SK-N-SH (cell line): ENCODE data around the gene CYP1B1. TPM values are rescaled to one million over a fixed set of nuclear protein-coding genes. Genes with fewer than 3 reads are reported as not detected.

Source experiments
- CTCF ChIA-PET: fragments of 300-600, 350-600 bp; formaldehyde crosslinking; extraction: SDS; loops from one replicate; lab custom pipeline; 2021; lab: Yijun Ruan, JAX
- POLR2A ChIA-PET: fragments of 350-600 bp; sonication (Branson Sonifier 250); formaldehyde crosslinking; extraction: SDS; loops from one replicate; lab custom pipeline; 2020; ENCODE audit warnings: antibody characterized with exemption, inconsistent platforms; lab: Yijun Ruan, JAX
- DNase-seq: peaks from one replicate; pipeline ENCODE4 v3.0.0; 2012
- H2AFZ ChIP-seq: fragments of 200-600 bp; sonication (generic); 2 replicates; pipeline ENCODE4 v1.8.1; 2016; ENCODE audit warnings: antibody characterized with exemption, mild to moderate bottlenecking, low read depth
- H3F3A ChIP-seq: fragments of 200-600 bp; sonication (generic); replicated peaks from 2 replicates; pipeline ENCODE3; 2016; ENCODE audit warnings: antibody characterized with exemption, mild to moderate bottlenecking; ENCODE audit not compliant: insufficient read depth
- H3K27ac ChIP-seq, 2 experiments: fragments of 200-500 bp in 1 of 2; fragments of 200-600 bp in 1 of 2; sonication (Bioruptor generic) in 1 of 2; sonication (generic), shearing (Covaris generic) in 1 of 2; 2 replicates each; pipeline versions ENCODE4 v1.5.1 to v1.6.1; 2014 to 2016; ENCODE audit warnings: low read depth in 2 of 2, inconsistent platforms in 1 of 2, low read length in 1 of 2, mild to moderate bottlenecking in 1 of 2, mixed read lengths in 1 of 2
- H3K27me3 ChIP-seq: fragments of 200-600 bp; sonication (generic), shearing (Covaris generic); 2 replicates; pipeline ENCODE4 v1.6.1; 2016; ENCODE audit warnings: mixed run types; ENCODE audit not compliant: insufficient read depth
- H3K36me3 ChIP-seq, 2 experiments: fragments of 200-500 bp in 1 of 2; fragments of 200-600 bp in 1 of 2; sonication (Bioruptor generic) in 1 of 2; sonication (generic) in 1 of 2; replicated peaks in 1 of 2; 2 replicates each; pipeline versions ENCODE3 to v1.5.1; 2014 to 2016; ENCODE audit warnings: low read length in 1 of 2, mild to moderate bottlenecking in 1 of 2; ENCODE audit not compliant: insufficient read depth in 2 of 2, control insufficient read depth in 1 of 2
- H3K4me1 ChIP-seq, 2 experiments: fragments of 200-500 bp in 1 of 2; fragments of 200-600 bp in 1 of 2; sonication (Bioruptor generic) in 1 of 2; sonication (generic), shearing (Covaris generic) in 1 of 2; 2 replicates each; pipeline versions ENCODE4 v1.5.1 to v1.6.1; 2014 to 2016; ENCODE audit warnings: low read depth in 1 of 2, low read length in 1 of 2, mixed run types in 1 of 2; ENCODE audit not compliant: insufficient read depth in 2 of 2, control insufficient read depth in 1 of 2
- H3K4me2 ChIP-seq: fragments of 200-600 bp; sonication (generic), shearing (Covaris generic); 2 replicates; pipeline ENCODE4 v1.6.1; 2017; ENCODE audit warnings: mixed run types
- H3K4me3 ChIP-seq, 2 experiments: fragments of 200-500 bp in 1 of 2; fragments of 200-600 bp in 1 of 2; sonication (Bioruptor generic) in 1 of 2; sonication (generic), shearing (Covaris generic) in 1 of 2; 2 replicates each; pipeline versions ENCODE4 v1.5.1 to v1.8.1; 2014 to 2016; ENCODE audit warnings: low read depth in 2 of 2, inconsistent platforms in 1 of 2, low read length in 1 of 2, mild to moderate bottlenecking in 1 of 2, mixed read lengths in 1 of 2, moderate library complexity in 1 of 2
- H3K79me2 ChIP-seq: fragments of 200-600 bp; sonication (generic); 2 replicates; pipeline ENCODE4 v1.8.1; 2017; ENCODE audit warnings: mild to moderate bottlenecking; ENCODE audit not compliant: insufficient read depth
- H3K9ac ChIP-seq: fragments of 200-600 bp; sonication (generic); 2 replicates; pipeline ENCODE4 v1.6.1; 2017; ENCODE audit warnings: mixed run types
- H3K9me2 ChIP-seq: fragments of 200-600 bp; sonication (generic); 2 replicates; pipeline ENCODE4 v1.6.1; 2017; ENCODE audit warnings: mixed run types
- H3K9me3 ChIP-seq: fragments of 200-600 bp; sonication (generic); 2 replicates; pipeline ENCODE4 v1.6.1; 2017; ENCODE audit warnings: mixed run types, mild to moderate bottlenecking, moderate library complexity
- H4K20me1 ChIP-seq: fragments of 200-600 bp; sonication (generic); 2 replicates; pipeline ENCODE4 v1.6.1; 2017; ENCODE audit warnings: mild to moderate bottlenecking, mixed run types; ENCODE audit not compliant: insufficient read depth
- CTCF ChIP-seq: fragments of 200-600 bp; sonication (generic); IDR thresholded peaks from 2 replicates; pipeline ENCODE4 v1.6.1; 2017; ENCODE audit warnings: antibody characterized with exemption, mild to moderate bottlenecking, moderate library complexity
- EP300 ChIP-seq, 2 experiments: IDR thresholded peaks; 2 replicates each; pipeline versions ENCODE4 v1.4.0 to v1.6.1; 2012; ENCODE audit warnings: borderline replicate concordance in 1 of 2, low read depth in 1 of 2, low read length in 1 of 2
- FOSL2 ChIP-seq: IDR thresholded peaks from 2 replicates; pipeline ENCODE4 v1.4.0; 2012; ENCODE audit warnings: low read depth, mild to moderate bottlenecking, moderate library complexity, borderline replicate concordance
- FOXJ3 ChIP-seq: sonication (generic); formaldehyde crosslinking; IDR thresholded peaks from 2 replicates; pipeline ENCODE4 v1.5.1; 2020; ENCODE audit warnings: mild to moderate bottlenecking, missing genetic modification reagents
- JUND ChIP-seq: IDR thresholded peaks from 2 replicates; pipeline ENCODE4 v1.4.0; 2012
- MEF2A ChIP-seq: IDR thresholded peaks from 2 replicates; pipeline ENCODE4 v1.4.0; 2012; ENCODE audit warnings: low read depth, borderline replicate concordance
- NRF1 ChIP-seq: IDR thresholded peaks from 2 replicates; pipeline ENCODE4 v1.6.1; 2012; ENCODE audit warnings: low read depth, mild to moderate bottlenecking, low read length
- RAD21 ChIP-seq: IDR thresholded peaks from 2 replicates; pipeline ENCODE4 v1.6.1; 2012; ENCODE audit warnings: mild to moderate bottlenecking, low read length
- RCOR1 ChIP-seq: fragments of 150-350 bp; IDR thresholded peaks from 2 replicates; pipeline ENCODE4 v1.6.1; 2017; ENCODE audit warnings: antibody characterized with exemption, low read length
- RFX5 ChIP-seq: IDR thresholded peaks from 2 replicates; pipeline ENCODE4 v1.6.1; 2012; ENCODE audit warnings: mild to moderate bottlenecking, improper control_type of control experiment, low read length
- SMC3 ChIP-seq: IDR thresholded peaks from 2 replicates; pipeline ENCODE4 v1.6.1; 2012; ENCODE audit warnings: low read depth, low read length, improper control_type of control experiment
- TAF1 ChIP-seq: IDR thresholded peaks from 2 replicates; pipeline ENCODE4 v1.6.1; 2012; ENCODE audit warnings: low read depth, mild to moderate bottlenecking, low read length, moderate library complexity, borderline replicate concordance
- WGBS: methylation state at CpG from one replicate; pipeline ENCODE4 v1.1.6; 2017; ENCODE audit warnings: low lambda C conversion rate; 5-methylcytosine and 5-hydroxymethylcytosine counted together
- polyA plus RNA-seq, 3 experiments: library from polyadenylated mRNA; depleted of rRNA; stranded (reverse); fragments of >200 nt; gene quantifications; 2 replicates each; pipeline ENCODE4 v1.2.3, GENCODE V29; 2012
- TF ChIP-seq, protein P1 (sequence below): IDR thresholded peaks from 2 replicates; pipeline ENCODE4 v1.4.0; 2012; ENCODE audit warnings: low read depth, borderline replicate concordance
- TF ChIP-seq, protein P2 (sequence below): IDR thresholded peaks from 2 replicates; pipeline ENCODE4 v1.6.1; 2012; ENCODE audit warnings: mild to moderate bottlenecking, low read depth, low read length, moderate library complexity
- TF ChIP-seq, protein P3 (sequence below): IDR thresholded peaks from 2 replicates; pipeline ENCODE4 v1.4.0; 2012; ENCODE audit warnings: low read depth
- TF ChIP-seq, protein P4 (sequence below): fragments of 150-350 bp; IDR thresholded peaks from 2 replicates; pipeline ENCODE4 v1.6.1; 2016; ENCODE audit warnings: mild to moderate bottlenecking, low read depth, low read length

Gene CYP1B1
- polyA plus RNA-seq, 1 of the 3 experiments (the other 2 are of a cell fraction), result 0.20 TPM

- TF ChIP-seq, protein P1, sequence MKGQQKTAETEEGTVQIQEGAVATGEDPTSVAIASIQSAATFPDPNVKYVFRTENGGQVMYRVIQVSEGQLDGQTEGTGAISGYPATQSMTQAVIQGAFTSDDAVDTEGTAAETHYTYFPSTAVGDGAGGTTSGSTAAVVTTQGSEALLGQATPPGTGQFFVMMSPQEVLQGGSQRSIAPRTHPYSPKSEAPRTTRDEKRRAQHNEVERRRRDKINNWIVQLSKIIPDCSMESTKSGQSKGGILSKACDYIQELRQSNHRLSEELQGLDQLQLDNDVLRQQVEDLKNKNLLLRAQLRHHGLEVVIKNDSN, result no peak
- no peak for TF ChIP-seq FOSL2
- TF ChIP-seq FOXJ3, result peak; percentile 50; the same call in 1 of the 2 replicates
- TF ChIP-seq, protein P2, sequence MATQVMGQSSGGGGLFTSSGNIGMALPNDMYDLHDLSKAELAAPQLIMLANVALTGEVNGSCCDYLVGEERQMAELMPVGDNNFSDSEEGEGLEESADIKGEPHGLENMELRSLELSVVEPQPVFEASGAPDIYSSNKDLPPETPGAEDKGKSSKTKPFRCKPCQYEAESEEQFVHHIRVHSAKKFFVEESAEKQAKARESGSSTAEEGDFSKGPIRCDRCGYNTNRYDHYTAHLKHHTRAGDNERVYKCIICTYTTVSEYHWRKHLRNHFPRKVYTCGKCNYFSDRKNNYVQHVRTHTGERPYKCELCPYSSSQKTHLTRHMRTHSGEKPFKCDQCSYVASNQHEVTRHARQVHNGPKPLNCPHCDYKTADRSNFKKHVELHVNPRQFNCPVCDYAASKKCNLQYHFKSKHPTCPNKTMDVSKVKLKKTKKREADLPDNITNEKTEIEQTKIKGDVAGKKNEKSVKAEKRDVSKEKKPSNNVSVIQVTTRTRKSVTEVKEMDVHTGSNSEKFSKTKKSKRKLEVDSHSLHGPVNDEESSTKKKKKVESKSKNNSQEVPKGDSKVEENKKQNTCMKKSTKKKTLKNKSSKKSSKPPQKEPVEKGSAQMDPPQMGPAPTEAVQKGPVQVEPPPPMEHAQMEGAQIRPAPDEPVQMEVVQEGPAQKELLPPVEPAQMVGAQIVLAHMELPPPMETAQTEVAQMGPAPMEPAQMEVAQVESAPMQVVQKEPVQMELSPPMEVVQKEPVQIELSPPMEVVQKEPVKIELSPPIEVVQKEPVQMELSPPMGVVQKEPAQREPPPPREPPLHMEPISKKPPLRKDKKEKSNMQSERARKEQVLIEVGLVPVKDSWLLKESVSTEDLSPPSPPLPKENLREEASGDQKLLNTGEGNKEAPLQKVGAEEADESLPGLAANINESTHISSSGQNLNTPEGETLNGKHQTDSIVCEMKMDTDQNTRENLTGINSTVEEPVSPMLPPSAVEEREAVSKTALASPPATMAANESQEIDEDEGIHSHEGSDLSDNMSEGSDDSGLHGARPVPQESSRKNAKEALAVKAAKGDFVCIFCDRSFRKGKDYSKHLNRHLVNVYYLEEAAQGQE, result no peak
- TF ChIP-seq RAD21, result no peak
- no peak; the same call in 1 of the 2 replicates for TF ChIP-seq CTCF
- TF ChIP-seq, all 33 proteins: peak for 12
These were observed 919 bp upstream of the CYP1B1 start (continued) for GRCh38 chr2:38076710-38077430.

GRCh38 chr2:38076152-38076709 is 280 bp upstream of the CYP1B1 start:
- 6% methylated on average over 39 of the region's 51 CpGs for WGBS
- peak overlapping the region in 1 of 2 experiments; percentile 88; a peak in 2 of 4 replicates for H3K27ac ChIP-seq
- H3K4me3 ChIP-seq, result peak overlapping the region; percentile 68 to 70
- H3K79me2 ChIP-seq, result no peaks in the 10 kb centered on the region
- H3K27me3 ChIP-seq, result no peaks in the 10 kb centered on the region; the same call in 1 of the 2 replicates
- H3K9me3 ChIP-seq, result no peaks in the 10 kb centered on the region
- ChIA-PET CTCF (interaction anchor here (0.6 to 7.4 kb wide), 89 partner anchors 9 to 1032 kb away, joined by 3 to 157 read pairs (median 6); partner anchors contain the start of genes ATL2 and RMDN2), POLR2A (interaction anchor here (0.7 to 2.6 kb wide), 16 partner anchors 8 to 675 kb away, joined by 3 to 32 read pairs (median 6); partner anchors contain the start of genes RMDN2 and SRSF7)
- H3K9ac ChIP-seq, result peak overlapping the region; percentile 52; the same call in 1 of the 2 replicates
- H2AFZ ChIP-seq, result peak overlapping the region; percentile 96
- no peaks in the 10 kb centered on the region for H4K20me1 ChIP-seq
- peaks cover 0 to 13% of the 10 kb centered on the region in 2 experiments; a peak in 1 of 4 replicates for H3K4me1 ChIP-seq
- H3F3A ChIP-seq, result no peaks in the 10 kb centered on the region
- H3K4me2 ChIP-seq, result peak overlapping the region; percentile 97
- no peaks in the 10 kb centered on the region for H3K9me2 ChIP-seq
- H3K36me3 ChIP-seq, result no peaks in the 10 kb centered on the region
- peak; percentile 95 for DNase-seq
- no peak for TF ChIP-seq MEF2A
- no peak for TF ChIP-seq FOSL2
- TF ChIP-seq, protein P3, sequence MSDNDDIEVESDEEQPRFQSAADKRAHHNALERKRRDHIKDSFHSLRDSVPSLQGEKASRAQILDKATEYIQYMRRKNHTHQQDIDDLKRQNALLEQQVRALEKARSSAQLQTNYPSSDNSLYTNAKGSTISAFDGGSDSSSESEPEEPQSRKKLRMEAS, result peak; percentile 78
- no peak for TF ChIP-seq RFX5
- no peak for TF ChIP-seq NRF1
- TF ChIP-seq EP300 (IDR thresholded peaks at IDR 0.05; ENCODE audit: borderline replicate concordance in 1 of 2, low read depth in 1 of 2, low read length in 1 of 2), result 0 out of 4 replicates have a peak, but pooled peaks of 1 of the 2 experiments have one; percentile 15
- TF ChIP-seq, protein P4, sequence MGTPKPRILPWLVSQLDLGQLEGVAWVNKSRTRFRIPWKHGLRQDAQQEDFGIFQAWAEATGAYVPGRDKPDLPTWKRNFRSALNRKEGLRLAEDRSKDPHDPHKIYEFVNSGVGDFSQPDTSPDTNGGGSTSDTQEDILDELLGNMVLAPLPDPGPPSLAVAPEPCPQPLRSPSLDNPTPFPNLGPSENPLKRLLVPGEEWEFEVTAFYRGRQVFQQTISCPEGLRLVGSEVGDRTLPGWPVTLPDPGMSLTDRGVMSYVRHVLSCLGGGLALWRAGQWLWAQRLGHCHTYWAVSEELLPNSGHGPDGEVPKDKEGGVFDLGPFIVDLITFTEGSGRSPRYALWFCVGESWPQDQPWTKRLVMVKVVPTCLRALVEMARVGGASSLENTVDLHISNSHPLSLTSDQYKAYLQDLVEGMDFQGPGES, result no peak
- peak; percentile 37; the same call in 1 of the 2 replicates for TF ChIP-seq RCOR1
- TF ChIP-seq, protein P2, result no peak
- peak; percentile 63 for TF ChIP-seq SMC3
- no peak for TF ChIP-seq TAF1
- TF ChIP-seq FOXJ3, result peak; percentile 12; the same call in 1 of the 2 replicates
- no peak for TF ChIP-seq JUND
